HG03354 (cell line): ENCODE data around the gene PIK3C2G.

Experiments used
- ATAC-seq: cut with Tn5 transposase; IDR thresholded peaks from one replicate; pipeline ENCODE4 v1.9.1; 2021; ENCODE audit warnings: mild to moderate bottlenecking; ENCODE audit not compliant: unreplicated experiment, poor library complexity, severe bottlenecking

Gene PIK3C2G

GRCh38 chr12:18583655-18584054 is 322.3 kb downstream of the PIK3C2G start:
- no peak for ATAC-seq

- ATAC-seq: no peak
These were observed 325.3 kb downstream of the PIK3C2G start for GRCh38 chr12:18586581-18586980.

GRCh38 chr12:18589316-18589715 is 328.0 kb downstream of the PIK3C2G start:
- no peak for ATAC-seq

GRCh38 chr12:18591473-18591872 is 330.2 kb downstream of the PIK3C2G start:
- ATAC-seq: no peak

GRCh38 chr12:18595412-18595811 is 334.1 kb downstream of the PIK3C2G start:
- no peak for ATAC-seq

GRCh38 chr12:18601962-18602361 is 340.6 kb downstream of the PIK3C2G start:
- no peak for ATAC-seq

- ATAC-seq: no peak
These were observed 351.7 kb downstream of the PIK3C2G start for GRCh38 chr12:18612971-18613370.

GRCh38 chr12:18620986-18621385 is 359.7 kb downstream of the PIK3C2G start:
- ATAC-seq: no peak

GRCh38 chr12:18629445-18629844 is 368.1 kb downstream of the PIK3C2G start:
- ATAC-seq: no peak

- no peak for ATAC-seq
These were observed 368.6 kb downstream of the PIK3C2G start for GRCh38 chr12:18629916-18630315.

GRCh38 chr12:18631339-18631738 is 370.0 kb downstream of the PIK3C2G start:
- ATAC-seq: no peak

- ATAC-seq: no peak
These were observed 371.5 kb downstream of the PIK3C2G start for GRCh38 chr12:18632848-18633247.

- ATAC-seq: no peak
These were observed 373.1 kb downstream of the PIK3C2G start for GRCh38 chr12:18634382-18634781.

GRCh38 chr12:18640321-18640955 is 379.1 kb downstream of the PIK3C2G start:
- ATAC-seq: no peak

- ATAC-seq: no peak
These were observed 382.4 kb downstream of the PIK3C2G start for GRCh38 chr12:18643681-18644080.

GRCh38 chr12:18644564-18644963 is 383.2 kb downstream of the PIK3C2G start:
- no peak for ATAC-seq

- ATAC-seq: no peak
These were observed 385.1 kb downstream of the PIK3C2G start for GRCh38 chr12:18646286-18646890.

GRCh38 chr12:18651525-18651924 is 390.2 kb downstream of the PIK3C2G start:
- ATAC-seq: no peak

GRCh38 chr12:18652596-18652995 is 391.3 kb downstream of the PIK3C2G start:
- no peak for ATAC-seq

- ATAC-seq: no peak
These were observed 392.1 kb downstream of the PIK3C2G start for GRCh38 chr12:18653465-18653864.

GRCh38 chr12:18655351-18655750 is 394.0 kb downstream of the PIK3C2G start:
- no peak for ATAC-seq

- ATAC-seq: no peak
These were observed 396.9 kb downstream of the PIK3C2G start for GRCh38 chr12:18658179-18658578.
